Heart left ventricle (tissue), 13 donors: ENCODE results near the gene GRPEL2.

Experiments
- CTCF ChIP-seq, 12 donors: fragments of 200-600 bp; sonication (generic) in 4 of 12; IDR thresholded peaks; one replicate each; pipeline versions ENCODE4 v1.5.0 to v1.8.0; 2018 to 2022; ENCODE audit warnings: antibody characterized with exemption in 12 of 12, mild to moderate bottlenecking in 5 of 12
- POLR2A ChIP-seq, 2 donors: fragments of 450-650 bp; IDR thresholded peaks; one replicate each; pipeline ENCODE4 v1.6.1; 2017; ENCODE audit warnings: antibody characterized with exemption in 2 of 2, mild to moderate bottlenecking in 2 of 2, moderate library complexity in 2 of 2
- donor health status: ischemic (EF 13 %, LVEDD 7.1; RV severe dilation, severe dysfunction).
- donor health status: DM: no; HTN: yes; CAD: no.
- donor health status: DM: no; HTN: no; CAD: no.
- donor health status: ischemic (EF 25% LVEDD 6.9; RV normal size, moderate dysfunction).
- donor health status: ischemic (EF 25% LVEDD 5.7; RV mildly dilated, moderate dysfunction).
- donor health status: ischemic (EF 35%, LVEDD 5.7; RV mildly dilated, moderate dysfunction).
- donor health status: nonischemic (EF 11% LVEDD 7.7; RV severe dilation, severe dysfunction).
- donor health status: DM: yes; HTN: yes; CAD: no.
- donor health status: PGD.
- donor health status: ischemic (EF 29% LVEDD 5.4; RV normal size, mild dysfunction).
- donor health status: nonischemic (EF 23%, LVEDD 6.1; RV moderate dilation, normal function).

- TF ChIP-seq POLR2A (IDR thresholded peaks at IDR 0.05) = no peak
- no peak for TF ChIP-seq CTCF (IDR thresholded peaks at IDR 0.05)
These were observed 37.4 kb downstream of the GRPEL2 start for GRCh38 chr5:149382517-149383220.
